Right lobe of liver (tissue), 6 donors: ENCODE data around the gene EYA2. TPM values are rescaled to one million over a fixed set of nuclear protein-coding genes. Genes with fewer than 3 reads are reported as not detected.

Experiments used
- ATAC-seq, 4 donors: fragments of 200-7000 bp; cut with Tn5 transposase; one replicate each; pipeline ENCODE4 v1.9.1; 2020; ENCODE audit warnings: mild to moderate bottlenecking in 4 of 4, moderate library complexity in 4 of 4
- DNase-seq, 3 donors: peaks; one replicate each; pipeline ENCODE4 v3.0.0-alpha.2; 2020
- H3K27ac ChIP-seq, 3 donors: fragments of 200-600 bp; one replicate each; pipeline ENCODE4 v1.8.0; 2022
- H3K27me3 ChIP-seq, 2 donors: fragments of 200-600 bp; one replicate each; pipeline ENCODE4 v1.8.0; 2022
- H3K36me3 ChIP-seq, 4 donors: fragments of 200-600 bp; sonication (generic) in 1 of 4; one replicate each; pipeline versions ENCODE4 v1.5.1 to v1.8.0; 2017 to 2022; ENCODE audit warnings: control low read depth in 1 of 4
- H3K4me1 ChIP-seq, 4 donors: fragments of 200-600 bp; sonication (generic) in 1 of 4; one replicate each; pipeline versions ENCODE4 v1.5.1 to v1.8.0; 2017 to 2022; ENCODE audit warnings: control low read depth in 1 of 4
- H3K4me3 ChIP-seq, 3 donors: fragments of 200-600 bp; one replicate each; pipeline ENCODE4 v1.8.0; 2022
- H3K9me3 ChIP-seq, 4 donors: fragments of 200-600 bp; sonication (generic) in 1 of 4; one replicate each; pipeline versions ENCODE4 v1.5.1 to v1.8.0; 2017 to 2022; ENCODE audit warnings: control low read depth in 1 of 4
- CTCF ChIP-seq, 4 donors: fragments of 200-600 bp in 3 of 4; fragments of 450-650 bp in 1 of 4; IDR thresholded peaks; one replicate each; pipeline versions ENCODE4 v1.5.1 to v1.8.0; 2016 to 2022; ENCODE audit warnings: antibody characterized with exemption in 4 of 4, mild to moderate bottlenecking in 2 of 4
- POLR2A ChIP-seq: fragments of 450-650 bp; IDR thresholded peaks from one replicate; pipeline ENCODE4 v1.6.1; 2017; ENCODE audit warnings: antibody characterized with exemption, mild to moderate bottlenecking
- WGBS: methylation state at CpG from one replicate; pipeline ENCODE4 v1.1.6; 2018; ENCODE audit warnings: low coverage, low lambda C conversion rate; ENCODE audit not compliant: insufficient coverage; ENCODE audit errors: missing lambda C conversion rate; 5-methylcytosine and 5-hydroxymethylcytosine counted together
- intact Hi-C, 2 donors: fragments of 100-400 bp; cut with DNase I; formaldehyde crosslinking; loops; one replicate each; pipeline versions ENCODE4 v1.11.2 to v1.14.1; 2022
- total RNA-seq, 6 experiments: library from RNA; depleted of rRNA in 2 of 6; stranded (reverse); fragments of >200 nt in 2 of 6; fragmentation: NEBNext Ultra II Directional in 3 of 6; extraction: Animal tissue kit (Norgen Biotek cat#: 25700) in 3 of 6; gene quantifications; one replicate each; pipeline versions ENCODE4 v1.1.0 to v1.2.4, GENCODE V29; 2016 to 2023
- donor health status: DM: no; HTN: yes; CAD: no.
- donor health status: DM: no; HTN: no; CAD: no.
- donor health status: DM: no; HTN: no; CAD: no.
- donor health status: DM: no; HTN: yes; CAD: no.
- donor health status: DM: no; HTN: yes; CAD: no.

Gene EYA2
- total RNA-seq, 6 experiments from 2014 or later = 0.12 to 3.0 (median 0.49) TPM

DNA sequence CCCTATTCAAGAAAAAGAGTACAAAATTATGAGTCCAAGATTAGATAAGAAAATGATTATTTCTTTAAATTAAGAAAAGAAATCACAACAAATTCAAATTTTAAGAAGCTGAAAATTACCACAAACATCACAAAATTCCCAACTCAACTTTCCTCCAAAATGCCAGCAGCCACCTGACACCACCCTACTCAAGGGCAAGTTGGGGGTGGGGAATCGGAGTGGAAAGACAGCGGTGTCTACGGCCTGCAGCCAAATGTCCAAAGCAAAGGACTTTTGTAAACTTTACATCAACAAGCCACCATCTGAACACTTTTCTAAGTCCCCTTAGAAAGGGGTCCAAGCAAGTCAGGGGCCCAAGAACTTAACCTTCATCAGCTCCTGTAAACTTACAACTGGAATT, 1.6 kb upstream of the EYA2 start:
- Histone ChIP-seq H3K9me3 (no peaks in the 10 kb centered on the region), H3K4me3 (no peak overlapping the region), H3K36me3 (no peaks in the 10 kb centered on the region), H3K4me1 (no peaks in the 10 kb centered on the region), H3K27me3 (peaks cover 4 to 16% of the 10 kb centered on the region in 2 donors), H3K27ac (no peak overlapping the region)
- WGBS = 78% methylated on average over 3 of the region's 3 CpGs
- intact Hi-C loops = no loop called here
- TF ChIP-seq POLR2A (no peak), CTCF (IDR thresholded peaks at IDR 0.05) (no peak)
- DNase-seq (no peak), ATAC-seq (no peak)

GRCh38 chr20:46893877-46894578, 615 bp upstream of the EYA2 start:
- Histone ChIP-seq H3K4me1 (no peaks in the 10 kb centered on the region), H3K9me3 (no peaks in the 10 kb centered on the region), H3K4me3 (no peak overlapping the region), H3K27ac (no peak overlapping the region), H3K36me3 (no peaks in the 10 kb centered on the region), H3K27me3 (peaks cover 4 to 22% of the 10 kb centered on the region in 2 donors)
- no peak for ATAC-seq
- 31% methylated on average over 7 of the region's 11 CpGs for WGBS
- TF ChIP-seq POLR2A (no peak), CTCF (IDR thresholded peaks at IDR 0.05) (no peak)
- no peak for DNase-seq
- intact Hi-C loops = no loop called here

- under 1% methylated on average over 32 of the region's 65 CpGs for WGBS
- no peaks in the 10 kb centered on the region for H3K4me1 ChIP-seq
- H3K4me3 ChIP-seq = peak overlapping the region in 2 of 3 donors; percentile 21
- no peaks in the 10 kb centered on the region for H3K36me3 ChIP-seq
- H3K27me3 ChIP-seq = peaks cover 4 to 24% of the 10 kb centered on the region in 2 donors
- TF ChIP-seq POLR2A = no peak
- TF ChIP-seq CTCF (IDR thresholded peaks at IDR 0.05) = no peak
- intact Hi-C loops = no loop called here
- no peaks in the 10 kb centered on the region for H3K9me3 ChIP-seq
- peak in 1 of 3 donors; percentile 47 for DNase-seq
- ATAC-seq = peak in 2 of 4 donors; percentile 28 to 38
- no peak overlapping the region for H3K27ac ChIP-seq
Observed at GRCh38 chr20:46894971-46895905, 595 bp downstream of the EYA2 start.

GRCh38 chr20:46895906-46896242, 1.2 kb downstream of the EYA2 start:
- DNase-seq (no peak), ATAC-seq (no peak)
- H3K4me1 ChIP-seq = no peaks in the 10 kb centered on the region
- TF ChIP-seq CTCF (IDR thresholded peaks at IDR 0.05) = no peak
- no peak for TF ChIP-seq POLR2A
- H3K9me3 ChIP-seq = no peaks in the 10 kb centered on the region
- intact Hi-C loops = no loop called here
- 4% methylated on average over 12 of the region's 12 CpGs for WGBS
- no peak overlapping the region for H3K4me3 ChIP-seq
- no peak overlapping the region for H3K27ac ChIP-seq
- no peaks in the 10 kb centered on the region for H3K36me3 ChIP-seq
- H3K27me3 ChIP-seq = peaks cover 4 to 24% of the 10 kb centered on the region in 2 donors
